Measurements from ENCODE around the gene ZBTB2. TPM values are rescaled to one million over a fixed set of nuclear protein-coding genes. Genes with fewer than 3 reads are reported as not detected.
"Not testable (repeated sequence)": the region's sequence is repeated elsewhere in the genome, so short reads cannot be mapped to it uniquely, and the experiment has no call there.

The ZBTB2 gene
- total RNA-seq, 6 experiments from 2014 or later: 16.5 to 22.1 (median 19.3) TPM

DNA sequence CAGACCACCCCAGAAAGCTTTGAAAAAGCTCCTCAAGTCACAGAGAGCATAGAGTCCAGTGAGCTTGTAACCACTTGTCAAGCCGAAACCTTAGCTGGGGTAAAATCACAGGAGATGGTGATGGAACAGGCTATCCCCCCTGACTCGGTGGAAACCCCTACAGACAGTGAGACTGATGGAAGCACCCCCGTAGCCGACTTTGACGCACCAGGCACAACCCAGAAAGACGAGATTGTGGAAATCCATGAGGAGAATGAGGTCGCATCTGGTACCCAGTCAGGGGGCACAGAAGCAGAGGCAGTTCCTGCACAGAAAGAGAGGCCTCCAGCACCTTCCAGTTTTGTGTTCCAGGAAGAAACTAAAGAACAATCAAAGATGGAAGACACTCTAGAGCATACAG, 39.6 kb downstream of the ZBTB2 start:
- H3K4me1 Mint-ChIP-seq (ENCODE audit: low read depth): no peaks in the 10 kb centered on the region
- H3K27ac Mint-ChIP-seq: no peak overlapping the region
- H3K27me3 Mint-ChIP-seq (ENCODE audit: insufficient read depth): peaks cover 3% of the 10 kb centered on the region; the same call in 1 of the 2 replicates
- TF ChIP-seq, protein P1, sequence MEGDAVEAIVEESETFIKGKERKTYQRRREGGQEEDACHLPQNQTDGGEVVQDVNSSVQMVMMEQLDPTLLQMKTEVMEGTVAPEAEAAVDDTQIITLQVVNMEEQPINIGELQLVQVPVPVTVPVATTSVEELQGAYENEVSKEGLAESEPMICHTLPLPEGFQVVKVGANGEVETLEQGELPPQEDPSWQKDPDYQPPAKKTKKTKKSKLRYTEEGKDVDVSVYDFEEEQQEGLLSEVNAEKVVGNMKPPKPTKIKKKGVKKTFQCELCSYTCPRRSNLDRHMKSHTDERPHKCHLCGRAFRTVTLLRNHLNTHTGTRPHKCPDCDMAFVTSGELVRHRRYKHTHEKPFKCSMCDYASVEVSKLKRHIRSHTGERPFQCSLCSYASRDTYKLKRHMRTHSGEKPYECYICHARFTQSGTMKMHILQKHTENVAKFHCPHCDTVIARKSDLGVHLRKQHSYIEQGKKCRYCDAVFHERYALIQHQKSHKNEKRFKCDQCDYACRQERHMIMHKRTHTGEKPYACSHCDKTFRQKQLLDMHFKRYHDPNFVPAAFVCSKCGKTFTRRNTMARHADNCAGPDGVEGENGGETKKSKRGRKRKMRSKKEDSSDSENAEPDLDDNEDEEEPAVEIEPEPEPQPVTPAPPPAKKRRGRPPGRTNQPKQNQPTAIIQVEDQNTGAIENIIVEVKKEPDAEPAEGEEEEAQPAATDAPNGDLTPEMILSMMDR (IDR thresholded peaks at IDR 0.05): no peak
- no peak overlapping the region for H3K4me3 Mint-ChIP-seq
- no peaks in the 10 kb centered on the region for H3K9me3 Mint-ChIP-seq
- DNase-seq: no peak
- H3K36me3 Mint-ChIP-seq (ENCODE audit: low read depth): no peaks in the 10 kb centered on the region; the same call in 1 of the 2 replicates

DNA sequence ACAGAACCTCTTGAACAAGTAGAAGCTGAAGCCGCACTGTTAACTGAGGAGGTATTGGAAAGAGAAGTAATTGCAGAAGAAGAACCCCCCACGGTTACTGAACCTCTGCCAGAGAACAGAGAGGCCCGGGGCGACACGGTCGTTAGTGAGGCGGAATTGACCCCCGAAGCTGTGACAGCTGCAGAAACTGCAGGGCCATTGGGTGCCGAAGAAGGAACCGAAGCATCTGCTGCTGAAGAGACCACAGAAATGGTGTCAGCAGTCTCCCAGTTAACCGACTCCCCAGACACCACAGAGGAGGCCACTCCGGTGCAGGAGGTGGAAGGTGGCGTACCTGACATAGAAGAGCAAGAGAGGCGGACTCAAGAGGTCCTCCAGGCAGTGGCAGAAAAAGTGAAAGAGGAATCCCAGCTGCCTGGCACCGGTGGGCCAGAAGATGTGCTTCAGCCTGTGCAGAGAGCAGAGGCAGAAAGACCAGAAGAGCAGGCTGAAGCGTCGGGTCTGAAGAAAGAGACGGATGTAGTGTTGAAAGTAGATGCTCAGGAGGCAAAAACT, 40.1 kb downstream of the ZBTB2 start:
- Mint-ChIP-seq H3K36me3 (ENCODE audit: low read depth) (no peaks in the 10 kb centered on the region; the same call in 1 of the 2 replicates), H3K27me3 (ENCODE audit: insufficient read depth) (peaks cover 3% of the 10 kb centered on the region; the same call in 1 of the 2 replicates), H3K9me3 (no peaks in the 10 kb centered on the region), H3K27ac (no peak overlapping the region), H3K4me3 (no peak overlapping the region), H3K4me1 (ENCODE audit: low read depth) (no peaks in the 10 kb centered on the region)
- no peak for DNase-seq
- TF ChIP-seq, protein P1 (IDR thresholded peaks at IDR 0.05): no peak

DNA sequence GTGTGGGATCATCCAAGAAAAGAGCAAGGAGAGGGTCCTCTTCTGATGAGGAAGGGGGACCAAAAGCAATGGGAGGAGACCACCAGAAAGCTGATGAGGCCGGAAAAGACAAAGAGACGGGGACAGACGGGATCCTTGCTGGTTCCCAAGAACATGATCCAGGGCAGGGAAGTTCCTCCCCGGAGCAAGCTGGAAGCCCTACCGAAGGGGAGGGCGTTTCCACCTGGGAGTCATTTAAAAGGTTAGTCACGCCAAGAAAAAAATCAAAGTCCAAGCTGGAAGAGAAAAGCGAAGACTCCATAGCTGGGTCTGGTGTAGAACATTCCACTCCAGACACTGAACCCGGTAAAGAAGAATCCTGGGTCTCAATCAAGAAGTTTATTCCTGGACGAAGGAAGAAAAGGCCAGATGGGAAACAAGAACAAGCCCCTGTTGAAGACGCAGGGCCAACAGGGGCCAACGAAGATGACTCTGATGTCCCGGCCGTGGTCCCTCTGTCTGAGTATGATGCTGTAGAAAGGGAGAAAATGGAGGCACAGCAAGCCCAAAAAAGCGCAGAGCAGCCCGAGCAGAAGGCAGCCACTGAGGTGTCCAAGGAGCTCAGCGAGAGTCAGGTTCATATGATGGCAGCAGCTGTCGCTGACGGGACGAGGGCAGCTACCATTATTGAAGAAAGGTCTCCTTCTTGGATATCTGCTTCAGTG, 40.8 kb downstream of the ZBTB2 start:
- H3K4me3 Mint-ChIP-seq: no peak overlapping the region
- H3K4me1 Mint-ChIP-seq (ENCODE audit: low read depth): no peaks in the 10 kb centered on the region
- H3K36me3 Mint-ChIP-seq (ENCODE audit: low read depth): no peaks in the 10 kb centered on the region; the same call in 1 of the 2 replicates
- H3K27ac Mint-ChIP-seq: no peak overlapping the region
- H3K27me3 Mint-ChIP-seq (ENCODE audit: insufficient read depth): peaks cover 3% of the 10 kb centered on the region; the same call in 1 of the 2 replicates
- TF ChIP-seq, protein P1 (IDR thresholded peaks at IDR 0.05): no peak
- no peak for DNase-seq
- no peaks in the 10 kb centered on the region for H3K9me3 Mint-ChIP-seq

DNA sequence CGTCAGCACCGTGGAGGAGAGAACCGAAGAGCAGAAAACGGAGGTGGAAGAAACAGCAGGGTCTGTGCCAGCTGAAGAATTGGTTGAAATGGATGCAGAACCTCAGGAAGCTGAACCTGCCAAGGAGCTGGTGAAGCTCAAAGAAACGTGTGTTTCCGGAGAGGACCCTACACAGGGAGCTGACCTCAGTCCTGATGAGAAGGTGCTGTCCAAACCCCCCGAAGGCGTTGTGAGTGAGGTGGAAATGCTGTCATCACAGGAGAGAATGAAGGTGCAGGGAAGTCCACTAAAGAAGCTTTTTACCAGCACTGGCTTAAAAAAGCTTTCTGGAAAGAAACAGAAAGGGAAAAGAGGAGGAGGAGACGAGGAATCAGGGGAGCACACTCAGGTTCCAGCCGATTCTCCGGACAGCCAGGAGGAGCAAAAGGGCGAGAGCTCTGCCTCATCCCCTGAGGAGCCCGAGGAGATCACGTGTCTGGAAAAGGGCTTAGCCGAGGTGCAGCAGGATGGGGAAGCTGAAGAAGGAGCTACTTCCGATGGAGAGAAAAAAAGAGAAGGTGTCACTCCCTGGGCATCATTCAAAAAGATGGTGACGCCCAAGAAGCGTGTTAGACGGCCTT, 41.6 kb downstream of the ZBTB2 start:
- Mint-ChIP-seq H3K27me3 (ENCODE audit: insufficient read depth) (peaks cover 3% of the 10 kb centered on the region; the same call in 1 of the 2 replicates), H3K9me3 (no peaks in the 10 kb centered on the region)

DNA sequence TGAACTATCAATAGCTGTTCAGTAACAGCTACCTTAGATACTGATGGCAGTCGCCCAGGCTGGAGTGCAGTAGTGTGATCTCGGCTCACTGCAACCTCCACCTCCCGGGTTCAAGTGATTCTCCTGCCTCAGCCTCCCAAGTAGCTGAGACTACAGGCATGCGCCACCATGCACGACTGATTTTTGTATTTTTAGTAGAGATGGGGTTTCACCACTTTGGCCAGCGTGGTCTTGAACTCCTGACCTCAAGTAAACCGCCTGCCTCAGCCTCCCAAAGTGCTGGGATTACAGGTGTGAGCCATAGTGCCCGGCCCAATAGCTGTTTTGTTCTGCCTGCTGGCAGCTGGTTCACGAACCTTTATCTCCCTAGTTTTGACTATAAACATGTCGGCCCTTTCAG, 48.6 kb downstream of the ZBTB2 start:
- H3K27me3 Mint-ChIP-seq (ENCODE audit: insufficient read depth); H3K9me3 Mint-ChIP-seq; H3K36me3 Mint-ChIP-seq (ENCODE audit: low read depth); DNase-seq; H3K27ac Mint-ChIP-seq; H3K4me3 Mint-ChIP-seq; H3K4me1 Mint-ChIP-seq (ENCODE audit: low read depth): not testable (repeated sequence)

More for the DNA sequence above, 41.6 kb downstream of the ZBTB2 start:
- H3K4me1 Mint-ChIP-seq (ENCODE audit: low read depth): no peaks in the 10 kb centered on the region
- DNase-seq: no peak
- TF ChIP-seq, protein P1 (IDR thresholded peaks at IDR 0.05): no peak
- no peak overlapping the region for H3K4me3 Mint-ChIP-seq
- H3K27ac Mint-ChIP-seq: no peak overlapping the region
- no peaks in the 10 kb centered on the region; the same call in 1 of the 2 replicates for H3K36me3 Mint-ChIP-seq (ENCODE audit: low read depth)
